HUES48 (cell line): ENCODE data around the gene RGS19.

ENCODE experiments used
- H3K27ac ChIP-seq: one replicate; pipeline ENCODE4 v1.7.0; 2013; ENCODE audit warnings: low read depth, low read length, inconsistent platforms
- H3K27me3 ChIP-seq: 2 replicates; pipeline ENCODE4 v1.6.1; 2013; ENCODE audit warnings: mild to moderate bottlenecking, low read length; ENCODE audit not compliant: control insufficient read depth, insufficient read depth
- H3K36me3 ChIP-seq: 2 replicates; pipeline ENCODE4 v1.6.1; 2013; ENCODE audit warnings: low read length; ENCODE audit not compliant: control insufficient read depth, insufficient read depth
- H3K4me1 ChIP-seq: 2 replicates; pipeline ENCODE4 v1.6.1; 2013; ENCODE audit warnings: mild to moderate bottlenecking, low read length; ENCODE audit not compliant: control insufficient read depth, insufficient read depth
- H3K4me3 ChIP-seq: 2 replicates; pipeline ENCODE4 v1.5.1; 2013; ENCODE audit warnings: mild to moderate bottlenecking, low read depth, low read length
- H3K9ac ChIP-seq: 2 replicates; pipeline ENCODE4 v1.6.1; 2013; ENCODE audit warnings: mild to moderate bottlenecking, low read depth, low read length, moderate library complexity
- H3K9me3 ChIP-seq: 2 replicates; pipeline ENCODE4 v1.6.1; 2013; ENCODE audit warnings: low read length; ENCODE audit not compliant: control insufficient read depth, insufficient read depth

Gene RGS19

DNA sequence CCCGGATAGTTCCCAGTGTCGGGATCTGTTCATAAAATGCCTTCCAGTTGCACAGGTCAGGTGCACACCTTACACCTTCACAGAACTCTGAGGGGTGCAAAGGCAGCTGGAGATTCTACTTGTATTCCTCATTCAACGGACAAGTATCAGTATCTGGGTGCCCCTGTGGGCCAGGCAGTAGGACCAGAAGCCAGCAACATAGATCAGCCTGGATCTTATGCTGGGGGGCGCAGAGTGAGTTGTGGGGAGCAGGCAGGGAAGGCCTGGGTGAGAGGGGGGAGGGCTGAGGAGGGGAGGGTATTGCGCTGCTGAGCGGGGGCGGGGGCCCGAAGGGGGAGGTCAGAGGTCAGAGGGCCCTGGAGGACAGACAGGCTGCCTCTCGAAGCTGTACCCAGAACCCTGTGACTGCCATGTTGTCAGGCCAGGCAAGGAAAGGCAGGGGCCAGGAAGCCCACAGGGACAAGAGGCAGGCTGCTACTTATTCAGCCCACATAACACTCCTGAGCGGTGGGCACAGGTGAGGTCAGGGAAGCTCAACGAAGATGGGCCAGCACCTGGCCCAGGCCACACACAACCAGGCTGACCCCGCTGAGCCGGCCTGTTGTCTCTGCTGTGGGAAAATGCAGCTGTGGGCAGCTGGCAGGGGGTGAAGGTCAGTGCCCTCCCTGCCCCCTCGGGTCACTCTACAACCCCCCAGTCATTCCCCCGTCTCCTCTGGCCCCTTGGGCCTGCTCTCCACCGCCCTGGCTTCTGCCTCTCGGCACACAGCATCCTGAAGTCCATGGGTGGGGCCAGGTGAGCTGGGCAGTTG is 1.7 kb upstream of the RGS19 start:
- H3K27ac ChIP-seq = no peak overlapping the region
- no peak overlapping the region for H3K9ac ChIP-seq
- H3K9me3 ChIP-seq = no peaks in the 10 kb centered on the region
- peak overlapping the region; percentile 82; the same call in 1 of the 2 replicates for H3K4me3 ChIP-seq
- H3K4me1 ChIP-seq = peaks cover 24% of the 10 kb centered on the region
- peaks cover 57% of the 10 kb centered on the region for H3K27me3 ChIP-seq
- no peaks in the 10 kb centered on the region for H3K36me3 ChIP-seq

- peak within 1 kb of the TSS; percentile 21 for H3K27ac ChIP-seq
- H3K27me3 ChIP-seq = peaks cover 49% of the 10 kb centered on the region
- H3K36me3 ChIP-seq = no peaks in the 10 kb centered on the region
- peak within 1 kb of the TSS; percentile 46; the same call in 1 of the 2 replicates for H3K9ac ChIP-seq
- H3K9me3 ChIP-seq = no peaks in the 10 kb centered on the region
- peaks cover 24% of the 10 kb centered on the region for H3K4me1 ChIP-seq
- H3K4me3 ChIP-seq = peak within 1 kb of the TSS; percentile 82
These were observed 895 bp upstream of the RGS19 start, which contains the start of gene OPRL1 for GRCh38 chr20:64080013-64080812. Gene OPRL1 (plus strand): TSS chr20:64080082. CDS start chr20:64092721, 12,639 bp downstream.

DNA sequence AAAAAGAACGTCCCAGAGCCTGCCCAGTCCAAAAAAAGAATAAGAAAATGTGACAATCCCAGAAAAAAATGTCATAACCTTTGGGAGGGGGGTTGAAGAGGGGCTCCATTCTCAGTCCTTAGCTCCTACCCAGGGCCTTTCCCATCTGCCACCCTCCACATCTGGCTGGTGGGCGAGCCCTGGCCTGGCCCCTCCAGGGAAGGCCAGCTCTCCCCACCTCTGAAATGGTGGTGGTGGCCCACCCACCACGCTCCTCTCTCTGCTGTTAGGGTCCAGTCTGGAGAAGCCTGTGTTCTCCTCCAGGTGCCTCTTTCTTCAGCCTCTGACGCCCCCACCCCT is 415 bp downstream of the RGS19 start:
- Histone ChIP-seq H3K27me3 (peaks cover 36% of the 10 kb centered on the region), H3K4me1 (peaks cover 17% of the 10 kb centered on the region), H3K9ac (no peak overlapping the region), H3K36me3 (no peaks in the 10 kb centered on the region; the same call in 1 of the 2 replicates), H3K9me3 (no peaks in the 10 kb centered on the region), H3K4me3 (peak overlapping the region; percentile 82), H3K27ac (no peak overlapping the region)

DNA sequence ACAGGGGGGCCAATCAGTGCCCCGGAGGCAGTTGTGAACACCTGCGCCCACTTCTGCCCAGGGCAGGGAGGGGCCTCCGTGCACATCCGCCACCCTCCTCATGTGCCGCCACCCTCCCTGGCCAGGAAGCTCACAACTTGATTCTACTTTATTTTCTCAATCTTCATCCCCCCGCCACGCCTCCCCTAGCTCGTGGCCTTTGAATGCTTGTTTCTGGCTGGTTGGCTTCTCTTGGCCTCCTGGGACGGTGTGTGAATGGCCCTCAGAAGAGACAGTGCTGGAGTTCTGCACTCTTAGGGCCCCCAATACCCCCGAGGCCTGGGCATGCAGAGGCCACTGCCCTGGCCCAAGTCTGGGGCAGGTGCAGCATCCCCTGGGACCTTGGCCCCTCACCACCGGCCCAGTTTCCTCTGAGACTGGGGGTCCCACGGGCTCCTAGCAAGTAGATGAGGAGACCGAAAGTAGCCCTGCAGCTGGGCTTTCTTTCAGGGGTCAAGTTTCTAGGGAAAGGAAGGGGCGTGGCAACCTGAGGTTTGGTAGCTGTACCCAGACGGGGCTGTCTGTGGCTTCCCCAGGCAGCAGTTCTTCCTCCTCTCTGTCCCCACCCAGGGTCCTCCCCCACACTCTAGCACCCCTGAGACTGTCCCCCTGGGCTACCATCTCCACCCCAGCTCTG is 1.3 kb downstream of the RGS19 start:
- Histone ChIP-seq H3K9me3 (no peaks in the 10 kb centered on the region), H3K27me3 (peaks cover 27% of the 10 kb centered on the region), H3K27ac (no peak overlapping the region), H3K36me3 (no peaks in the 10 kb centered on the region; the same call in 1 of the 2 replicates), H3K4me1 (peaks cover 14% of the 10 kb centered on the region), H3K9ac (no peak overlapping the region), H3K4me3 (no peak overlapping the region)

DNA sequence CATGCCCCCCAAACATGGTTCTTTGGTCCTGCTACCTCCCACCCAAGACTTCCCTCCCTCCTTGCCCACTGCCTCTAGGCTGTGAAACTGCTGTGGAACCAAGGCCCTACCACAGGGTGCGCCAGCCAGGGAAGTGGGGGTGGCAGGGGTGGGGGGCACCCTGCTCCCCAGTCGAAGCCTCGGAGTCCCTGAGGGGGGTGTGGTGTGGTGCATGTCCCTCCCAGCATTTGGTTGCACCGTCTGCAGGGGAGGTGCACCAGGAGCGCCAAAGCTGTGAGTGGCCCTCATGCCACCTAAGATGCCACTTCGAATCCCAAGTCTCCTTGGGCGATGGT is 1.8 kb downstream of the RGS19 start:
- H3K27me3 ChIP-seq = peaks cover 23% of the 10 kb centered on the region
- H3K4me1 ChIP-seq = peaks cover 12% of the 10 kb centered on the region; the same call in 1 of the 2 replicates
- H3K27ac ChIP-seq = no peak overlapping the region
- no peak overlapping the region for H3K4me3 ChIP-seq
- H3K9ac ChIP-seq = no peak overlapping the region
- no peaks in the 10 kb centered on the region; the same call in 1 of the 2 replicates for H3K36me3 ChIP-seq
- no peaks in the 10 kb centered on the region for H3K9me3 ChIP-seq

DNA sequence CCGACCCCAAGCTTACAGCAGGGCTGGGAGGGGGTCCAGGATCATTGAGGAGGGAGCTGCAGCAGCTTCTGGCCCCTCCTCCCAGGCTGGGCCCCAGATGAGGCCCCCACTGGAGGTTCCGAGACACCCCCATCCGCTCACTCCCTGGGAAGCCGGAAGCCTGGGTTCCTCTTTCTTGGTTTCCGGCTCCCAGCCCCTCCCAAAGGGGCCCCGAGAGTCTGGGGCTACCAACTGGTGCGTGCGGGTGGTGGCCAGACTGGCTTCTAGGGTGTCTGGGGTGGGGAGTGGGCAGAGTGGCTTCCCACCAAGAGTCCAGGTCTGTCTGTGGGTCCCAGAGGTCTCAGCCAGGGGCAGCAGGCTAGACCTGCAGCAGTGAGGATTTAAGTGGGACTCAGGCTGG is 2.2 kb downstream of the RGS19 start:
- Histone ChIP-seq H3K36me3 (no peaks in the 10 kb centered on the region; the same call in 1 of the 2 replicates), H3K9ac (no peak overlapping the region), H3K4me3 (no peak overlapping the region), H3K9me3 (no peaks in the 10 kb centered on the region), H3K27ac (no peak overlapping the region), H3K4me1 (peaks cover 8% of the 10 kb centered on the region; the same call in 1 of the 2 replicates), H3K27me3 (peaks cover 20% of the 10 kb centered on the region)

GRCh38 chr20:64076061-64076997 is 3.0 kb downstream of the RGS19 start:
- H3K9ac ChIP-seq = no peak overlapping the region

DNA sequence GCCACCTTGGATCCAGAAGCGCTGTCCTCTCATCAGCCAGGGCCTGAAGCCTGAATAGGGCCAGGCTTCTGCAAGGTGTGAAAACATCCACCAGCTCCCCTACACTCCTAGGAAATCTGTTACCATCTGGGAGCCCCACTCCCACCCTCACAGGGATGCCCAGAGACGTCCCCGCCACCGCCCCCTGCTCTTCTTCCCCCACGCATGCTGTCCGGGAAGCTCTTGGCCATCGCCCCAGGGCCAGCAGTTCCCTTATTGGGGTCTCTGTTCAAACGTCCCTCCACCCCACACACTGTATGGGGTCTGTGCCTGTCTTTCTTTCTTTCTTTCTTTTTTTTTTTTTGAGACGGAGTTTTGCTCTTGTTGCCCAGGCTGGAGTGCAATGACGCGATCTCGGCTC is 3.8 kb downstream of the RGS19 start:
- H3K27me3 ChIP-seq = peaks cover 6% of the 10 kb centered on the region
- H3K9ac ChIP-seq = no peak overlapping the region
- no peak overlapping the region for H3K27ac ChIP-seq
- no peaks in the 10 kb centered on the region for H3K9me3 ChIP-seq
- H3K4me1 ChIP-seq = peaks cover 5% of the 10 kb centered on the region; the same call in 1 of the 2 replicates
- H3K36me3 ChIP-seq = no peaks in the 10 kb centered on the region; the same call in 1 of the 2 replicates
- no peak overlapping the region for H3K4me3 ChIP-seq

More at GRCh38 chr20:64076061-64076997, 3.0 kb downstream of the RGS19 start:
- Histone ChIP-seq H3K27me3 (peaks cover 13% of the 10 kb centered on the region), H3K9me3 (no peaks in the 10 kb centered on the region), H3K36me3 (no peaks in the 10 kb centered on the region; the same call in 1 of the 2 replicates), H3K4me3 (no peak overlapping the region), H3K27ac (no peak overlapping the region), H3K4me1 (peaks cover 6% of the 10 kb centered on the region; the same call in 1 of the 2 replicates)

DNA sequence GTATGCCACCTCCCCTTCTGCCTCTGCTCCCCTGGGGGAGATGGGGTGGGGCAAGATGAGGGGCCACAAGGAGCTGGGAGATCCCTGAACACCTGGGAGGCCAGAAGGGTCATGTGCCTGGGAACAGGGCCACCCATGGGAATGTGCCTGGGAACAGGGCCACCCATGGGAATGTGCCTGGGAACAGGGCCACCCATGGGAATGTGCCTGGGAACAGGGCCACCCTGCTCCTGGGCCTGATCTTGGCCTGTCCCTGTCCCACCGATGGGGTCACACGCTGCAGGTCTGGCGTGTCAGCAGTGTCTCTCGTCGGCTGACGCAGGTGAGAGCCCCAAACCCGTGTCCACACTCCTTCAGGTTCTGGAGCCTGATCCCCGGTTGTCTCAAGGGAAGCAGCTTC is 4.4 kb downstream of the RGS19 start:
- no peak overlapping the region for H3K27ac ChIP-seq
- H3K9ac ChIP-seq = no peak overlapping the region
- H3K9me3 ChIP-seq = no peaks in the 10 kb centered on the region
- H3K4me3 ChIP-seq = no peak overlapping the region
- H3K36me3 ChIP-seq = no peaks in the 10 kb centered on the region; the same call in 1 of the 2 replicates
- H3K4me1 ChIP-seq = peaks cover 3% of the 10 kb centered on the region; the same call in 1 of the 2 replicates
- no peaks in the 10 kb centered on the region for H3K27me3 ChIP-seq
